ENCODE data around the gene CPED1. TPM values are rescaled to one million over a fixed set of nuclear protein-coding genes. Genes with fewer than 3 reads are reported as not detected.

The CPED1 gene
- total RNA-seq, 1 experiment from 2014 or later, result 0.39 TPM

- H3K9me3 ChIP-seq (ENCODE audit: control insufficient read depth, insufficient read depth, low read depth, low read length), result no peaks in the 10 kb centered on the region
- no peak overlapping the region for H3K4me3 ChIP-seq (ENCODE audit: low read depth in 2 of 2, low read length in 2 of 2)
- no peak for DNase-seq (ENCODE audit: low read depth, low spot score)
- H3K4me1 ChIP-seq (ENCODE audit: control insufficient read depth, insufficient read depth, low read length), result no peaks in the 10 kb centered on the region
- no peak overlapping the region for H3K27ac ChIP-seq (ENCODE audit: low read length)
- ChIA-PET POLR2A (no interaction called here), CTCF (no interaction called here)
- TF ChIP-seq CTCF (IDR thresholded peaks at IDR 0.05) (no peak), TCF7L2 (IDR thresholded peaks at IDR 0.05; ENCODE audit: low read depth, low read length) (no peak), REST (IDR thresholded peaks at IDR 0.05; ENCODE audit: insufficient read depth in 1 of 2, low read depth in 2 of 2, low read length in 1 of 2) (no peak), SIN3A (IDR thresholded peaks at IDR 0.05; ENCODE audit: borderline replicate concordance, insufficient read depth, low read depth, low read length) (no peak), POLR2AphosphoS5 (IDR thresholded peaks at IDR 0.05; ENCODE audit: low read depth, low read length) (no peak)
- BruUV-seq (replicated peaks), result no TSS peak
- in situ Hi-C loops (cut with HindIII; ENCODE audit: low pct_unique_long_range_greater_than_20kb, low sequenced_read_pairs), result no loop called here
- H3K27me3 ChIP-seq (ENCODE audit: control insufficient read depth, insufficient read depth, low read length), result 0 out of 2 replicates have a peak, but pooled peaks cover 2% of the 10 kb centered on the region
- no peaks in the 10 kb centered on the region for H3K36me3 ChIP-seq (ENCODE audit: control insufficient read depth, insufficient read depth, low read length)
- intact Hi-C loops (cut with micrococcal nuclease; ENCODE audit: unreplicated experiment), result no loop called here
- ATAC-seq, result no peak
These were observed 87.4 kb downstream of the CPED1 start for GRCh38 chr7:121075952-121076349.

- DNase-seq (ENCODE audit: low read depth, low spot score) (no peak), ATAC-seq (no peak)
- Histone ChIP-seq H3K36me3 (ENCODE audit: control insufficient read depth, insufficient read depth, low read length) (no peaks in the 10 kb centered on the region), H3K9me3 (ENCODE audit: control insufficient read depth, insufficient read depth, low read depth, low read length) (no peaks in the 10 kb centered on the region), H3K27me3 (ENCODE audit: control insufficient read depth, insufficient read depth, low read length) (0 out of 2 replicates have a peak, but pooled peaks cover 2% of the 10 kb centered on the region), H3K27ac (ENCODE audit: low read length) (no peak overlapping the region), H3K4me1 (ENCODE audit: control insufficient read depth, insufficient read depth, low read length) (no peaks in the 10 kb centered on the region), H3K4me3 (ENCODE audit: low read depth in 2 of 2, low read length in 2 of 2) (no peak overlapping the region)
- no peak for TF ChIP-seq CTCF (IDR thresholded peaks at IDR 0.05)
- in situ Hi-C loops (cut with HindIII; ENCODE audit: low pct_unique_long_range_greater_than_20kb, low sequenced_read_pairs), result no loop called here
- ChIA-PET POLR2A (no interaction called here), CTCF (no interaction called here)
- BruUV-seq (replicated peaks), result no TSS peak
- intact Hi-C loops (cut with micrococcal nuclease; ENCODE audit: unreplicated experiment), result no loop called here
These were observed 88.0 kb downstream of the CPED1 start for GRCh38 chr7:121076350-121077164.
